ENCODE results near the gene DIP2C.
"Not testable (repeated sequence)": the region's sequence is repeated elsewhere in the genome, so short reads cannot be mapped to it uniquely, and the experiment has no call there.

DIP2C gene

DNA sequence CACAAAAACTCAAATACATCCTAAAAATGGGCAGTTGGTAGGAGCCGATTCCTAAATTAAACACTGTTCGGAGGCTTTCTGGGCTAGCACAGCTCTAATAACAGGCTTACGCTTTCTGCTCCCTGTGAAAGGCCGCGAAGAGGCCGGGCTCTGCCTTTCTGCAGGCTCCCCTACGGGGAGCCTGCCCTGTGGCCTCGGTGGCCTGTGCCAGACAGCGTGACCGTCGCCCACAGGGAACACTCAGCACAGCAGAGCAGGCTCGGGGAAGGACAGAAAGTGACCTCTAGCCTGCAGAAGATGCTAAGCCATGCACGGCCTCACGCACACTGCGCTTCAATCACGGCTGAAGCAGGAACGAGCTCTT, 64.2 kb downstream of the DIP2C start:
- DNase-seq: no peak

- DNase-seq: no peak
These were observed 64.7 kb downstream of the DIP2C start for GRCh38 chr10:624605-625332.

- no peak for DNase-seq
These were observed 65.2 kb downstream of the DIP2C start for GRCh38 chr10:624312-624604.

- DNase-seq: no peak
These were observed 65.8 kb downstream of the DIP2C start for GRCh38 chr10:623477-624311.

DNA sequence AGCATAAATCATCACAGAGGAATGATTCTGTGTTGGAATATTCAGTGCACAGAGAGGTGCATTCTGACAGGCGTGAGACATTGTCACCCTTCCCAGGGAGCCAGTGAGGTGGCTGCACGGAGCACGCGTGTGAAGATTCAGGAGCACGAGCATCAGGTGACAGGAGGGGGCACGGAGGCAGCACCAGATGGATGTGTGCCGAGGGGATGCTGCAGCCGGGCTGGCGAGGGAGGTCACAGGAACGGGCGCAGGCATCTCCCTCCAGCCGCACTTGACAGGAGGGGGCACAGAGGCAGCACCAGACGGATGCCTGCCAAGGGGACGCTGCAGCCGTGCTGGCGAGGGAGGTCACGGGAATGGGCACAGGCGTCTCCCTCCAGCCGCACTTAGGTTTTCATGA, 66.5 kb downstream of the DIP2C start:
- no peak for DNase-seq

- no peak for DNase-seq
These were observed 67.3 kb downstream of the DIP2C start for GRCh38 chr10:621981-622740.

DNA sequence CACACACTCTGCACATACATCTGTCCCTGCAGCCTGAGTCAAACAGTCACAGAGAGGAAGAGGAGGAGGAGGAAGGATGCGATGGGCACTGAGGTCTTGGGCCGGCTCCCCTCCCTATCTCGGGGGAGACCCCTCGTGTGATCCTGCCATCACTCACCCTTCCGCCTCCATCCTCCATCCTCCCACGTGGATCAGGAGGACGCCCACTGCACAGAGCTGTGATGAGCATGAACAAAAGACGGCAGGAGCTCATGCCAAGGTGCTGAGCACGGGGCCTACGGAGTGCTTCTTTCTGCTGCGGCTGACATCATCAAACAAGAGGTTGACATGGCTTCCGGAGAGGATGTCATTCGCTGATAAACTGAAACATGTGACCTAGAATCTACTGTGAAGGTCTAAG, 68.0 kb downstream of the DIP2C start:
- DNase-seq: no peak

DNA sequence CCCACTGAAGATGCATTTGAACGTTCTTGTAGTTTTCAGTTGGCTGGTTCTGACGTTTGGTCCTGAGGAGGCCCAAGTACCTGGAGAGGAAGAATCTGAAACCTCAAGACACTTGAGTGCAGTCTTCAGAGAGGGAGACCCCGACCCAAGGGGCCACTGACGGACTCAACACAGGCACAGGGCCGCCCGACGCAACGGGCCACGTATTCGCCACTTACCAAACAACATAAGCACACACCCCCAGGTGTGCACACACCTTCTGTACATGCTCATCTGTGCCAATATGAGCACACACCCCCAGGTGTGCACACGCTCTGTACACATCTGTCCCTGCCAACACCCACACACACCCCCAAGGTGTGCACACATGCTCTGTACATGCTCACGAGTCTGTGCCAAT, 68.5 kb downstream of the DIP2C start:
- no peak for DNase-seq

- DNase-seq: no peak
These were observed 69.1 kb downstream of the DIP2C start for GRCh38 chr10:620417-620816.

- no peak for DNase-seq
These were observed 69.8 kb downstream of the DIP2C start for GRCh38 chr10:619710-620109.

DNA sequence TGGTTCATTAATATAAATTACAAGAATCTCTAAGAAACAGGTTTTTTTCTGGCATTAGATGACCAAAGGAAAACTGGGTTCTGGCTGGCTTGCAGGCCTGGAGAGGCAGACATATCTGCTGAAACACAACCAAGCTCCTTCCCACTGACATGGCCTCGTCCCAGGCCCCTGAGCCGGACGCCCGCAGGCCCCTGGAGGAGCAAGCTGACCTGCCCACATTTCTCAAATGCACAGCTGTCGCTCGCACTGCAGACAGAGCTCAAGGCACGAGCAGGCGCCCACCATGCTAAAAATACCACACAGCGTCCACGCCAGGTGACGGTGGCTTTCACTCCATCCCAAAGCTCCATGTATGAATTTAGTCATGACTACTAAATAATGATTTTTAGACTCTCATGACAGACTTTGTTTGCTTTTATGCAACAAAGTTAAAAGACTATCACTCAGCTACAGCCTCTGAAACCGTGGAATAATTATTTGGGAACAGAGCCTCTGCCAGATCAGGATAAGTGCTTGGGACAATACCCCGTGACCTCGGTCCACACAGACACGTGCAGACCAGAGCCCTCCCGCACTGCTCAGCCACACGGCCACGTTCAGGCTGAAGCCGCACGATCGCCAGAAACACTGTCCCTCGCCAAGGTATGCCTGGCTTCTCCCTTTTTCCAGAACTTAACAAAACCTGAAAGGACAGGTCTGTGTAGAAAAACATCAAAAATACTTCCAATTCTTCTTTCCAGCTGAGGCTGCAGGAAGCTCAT, 71.1 kb downstream of the DIP2C start:
- DNase-seq: no peak

- no peak for DNase-seq
These were observed 72.0 kb downstream of the DIP2C start for GRCh38 chr10:617471-617870.

DNA sequence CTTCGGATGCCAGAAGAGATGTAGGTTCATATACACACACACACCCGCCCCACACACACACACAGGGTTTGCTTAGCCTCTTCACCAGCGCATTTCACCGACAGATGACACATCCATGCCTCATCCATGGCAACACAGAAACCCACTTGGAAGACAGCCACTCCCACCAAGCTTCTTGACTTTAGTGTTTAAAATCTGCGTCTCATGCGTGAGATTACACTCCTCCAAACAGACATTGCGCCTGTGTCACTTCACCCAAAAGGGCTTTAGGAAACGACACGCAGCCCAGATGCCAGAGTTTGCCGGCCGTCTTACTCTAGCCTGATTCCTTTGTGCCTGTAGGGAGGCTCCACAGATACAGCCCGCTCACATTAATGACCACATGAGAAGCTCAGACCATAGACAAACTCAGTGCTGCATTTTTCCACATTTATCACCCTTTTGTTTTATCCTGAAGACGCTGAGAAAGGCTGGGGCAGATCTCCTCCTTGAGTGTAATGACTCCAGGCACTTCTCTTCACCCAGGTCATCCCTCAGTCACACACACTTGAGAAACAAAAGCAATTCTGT, 73.8 kb downstream of the DIP2C start:
- no peak for DNase-seq

DNA sequence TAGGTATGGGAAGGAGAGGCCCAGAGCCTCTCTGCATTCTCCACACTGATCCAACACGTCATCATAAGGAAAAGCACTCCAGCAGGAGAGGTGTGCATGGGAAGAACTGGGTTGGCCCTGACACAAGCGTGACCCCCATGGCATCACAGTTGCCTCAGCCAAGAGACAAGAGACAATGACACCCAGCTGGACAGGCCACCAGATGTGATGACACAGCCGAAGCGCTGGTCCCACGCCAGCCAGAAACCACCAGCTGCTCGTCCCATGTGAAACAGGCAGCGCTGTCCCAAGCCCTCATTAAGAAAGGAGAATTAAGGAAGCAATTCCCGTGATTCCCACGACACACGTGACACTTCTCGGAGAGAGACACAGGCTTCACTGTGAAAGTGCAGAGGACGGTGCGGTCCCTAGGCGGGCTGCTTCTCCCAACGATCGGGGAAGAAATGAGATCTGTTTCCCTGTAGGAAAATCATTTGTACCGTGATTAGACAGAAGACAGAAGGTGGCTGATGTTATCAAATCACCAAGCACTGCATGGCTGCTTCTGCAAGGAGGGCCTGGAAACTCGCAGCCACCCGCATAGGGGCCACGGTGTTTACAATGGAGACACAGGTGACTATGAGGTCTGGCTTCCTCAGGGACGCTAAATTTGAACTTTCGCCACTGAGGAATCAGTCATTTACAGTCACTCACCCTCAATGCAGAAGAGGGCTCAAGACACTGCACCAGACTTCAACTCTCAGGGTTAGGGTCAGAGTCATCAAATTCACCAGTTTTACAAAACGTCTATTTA, 74.5 kb downstream of the DIP2C start:
- DNase-seq: no peak

GRCh38 chr10:614139-614711, 75.2 kb downstream of the DIP2C start:
- DNase-seq: no peak

GRCh38 chr10:613271-614138, 76.0 kb downstream of the DIP2C start:
- no peak for DNase-seq

DNA sequence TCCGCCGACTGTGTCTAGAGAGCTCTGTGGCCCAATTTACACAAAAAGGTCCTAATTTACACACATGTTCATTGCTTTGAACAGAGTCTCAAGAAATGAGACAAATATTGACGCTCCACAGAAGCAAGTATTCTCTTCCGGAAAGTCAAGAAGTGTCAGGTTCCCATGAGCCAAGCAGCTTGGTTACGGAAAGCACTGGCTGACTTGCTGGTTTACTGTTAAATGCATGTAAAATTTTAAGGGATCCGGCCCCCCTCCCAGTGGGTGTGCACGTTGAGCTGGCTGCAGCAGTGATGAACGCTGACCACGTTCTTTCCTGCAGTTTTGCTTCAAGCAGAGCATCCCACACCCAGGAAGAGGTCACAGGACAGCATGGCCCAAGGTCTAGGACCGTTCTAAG, 76.8 kb downstream of the DIP2C start:
- DNase-seq: no peak

DNA sequence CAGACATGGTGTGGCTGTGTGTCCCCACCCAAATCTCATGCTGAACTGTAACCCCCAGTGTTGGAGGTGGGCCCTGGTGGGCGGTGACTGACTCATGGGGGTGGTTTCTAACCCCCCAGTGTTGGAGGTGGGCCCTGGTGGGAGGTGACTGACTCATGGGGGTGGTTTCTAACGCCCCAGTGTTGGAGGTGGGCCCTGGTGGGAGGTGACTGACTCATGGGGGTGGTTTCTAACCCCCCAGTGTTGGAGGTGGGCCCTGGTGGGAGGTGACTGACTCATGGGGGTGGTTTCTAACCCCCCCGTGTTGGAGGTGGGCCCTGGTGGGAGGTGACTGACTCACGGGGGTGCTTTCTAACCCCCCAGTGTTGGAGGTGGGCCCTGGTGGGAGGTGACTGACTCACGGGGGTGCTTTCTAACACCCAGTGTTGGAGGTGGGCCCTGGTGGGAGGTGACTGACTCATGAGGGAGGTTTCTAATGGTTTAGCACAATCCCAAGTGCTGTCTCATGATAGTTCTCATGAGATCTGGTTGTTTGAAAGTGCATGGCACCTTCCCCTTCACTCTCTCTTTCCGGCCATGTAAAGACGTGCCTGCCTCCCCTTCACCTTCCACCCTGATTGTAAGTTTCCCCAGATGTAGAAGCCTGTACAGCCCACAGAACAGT, 78.7 kb downstream of the DIP2C start:
- DNase-seq: not testable (repeated sequence)

GRCh38 chr10:609868-610545, 79.5 kb downstream of the DIP2C start:
- DNase-seq: no peak
